Activated CD8-positive, alpha-beta memory T cell treated with anti-CD3 and anti-CD28 coated beads for 36 hours (primary cell): ENCODE data around the gene HBM. TPM values are rescaled to one million over a fixed set of nuclear protein-coding genes. Genes with fewer than 3 reads are reported as not detected.
"Not testable (repeated sequence)": the region's sequence is repeated elsewhere in the genome, so short reads cannot be mapped to it uniquely, and the experiment has no call there.

ENCODE experiments used
- CTCF ChIA-PET: fragments of 350-600 bp; sonication (Branson Sonifier 250); formaldehyde crosslinking; loops from one replicate; lab custom pipeline; 2021; ENCODE audit warnings: antibody characterized with exemption; lab: Charles Lee
- POLR2A ChIA-PET: fragments of 350-600 bp; sonication (Branson Sonifier 250); formaldehyde crosslinking; loops from one replicate; lab custom pipeline; 2021; ENCODE audit warnings: antibody characterized with exemption; lab: Charles Lee
- total RNA-seq, 2 experiments: library from RNA; stranded (reverse); gene quantifications; one replicate each; pipeline ENCODE4 v1.2.3, GENCODE V29; 2021

The HBM gene
- total RNA-seq, 2 experiments from 2014 or later, result not detected

- ChIA-PET CTCF (interaction anchor here (1.1 to 1.3 kb wide), 3 partner anchors 35 to 219 kb away, joined by 3 to 5 read pairs (median 4); no protein-coding TSS in a partner anchor), POLR2A (no interaction called here)
These were observed 23.3 kb upstream of the HBM start for GRCh38 chr16:142405-142967.

- ChIA-PET POLR2A (no interaction called here), CTCF (interaction anchor here (0.5 to 1.3 kb wide), 3 partner anchors 36 to 1817 kb away, joined by 3 to 5 read pairs (median 3); partner anchors contain the start of gene NDUFB10)
These were observed 22.7 kb upstream of the HBM start for GRCh38 chr16:143047-143446.

- POLR2A ChIA-PET, result no interaction called here
- CTCF ChIA-PET, result interaction anchor here (0.5 to 1.3 kb wide), 3 partner anchors 36 to 1816 kb away, joined by 3 to 5 read pairs (median 3); partner anchors contain the start of gene NDUFB10
These were observed 22.3 kb upstream of the HBM start for GRCh38 chr16:143456-143855.

GRCh38 chr16:144797-145252 is 21.0 kb upstream of the HBM start:
- POLR2A ChIA-PET, result no interaction called here
- CTCF ChIA-PET, result no interaction called here

- POLR2A ChIA-PET, result interaction anchor here (0.6 kb wide), 1 partner anchor 93 kb away, joined by 4 read pairs; the partner anchor contains the start of genes POLR3K and SNRNP25
- CTCF ChIA-PET, result no interaction called here
These were observed 19.1 kb upstream of the HBM start for GRCh38 chr16:146646-147045.

GRCh38 chr16:149024-149660 is 16.6 kb upstream of the HBM start:
- CTCF ChIA-PET, result no interaction called here
- POLR2A ChIA-PET, result interaction anchor here (0.7 kb wide), 1 partner anchor 78 kb away, joined by 3 read pairs; no protein-coding TSS in a partner anchor

- CTCF ChIA-PET, result no interaction called here
- POLR2A ChIA-PET, result interaction anchor here (0.6 kb wide), 1 partner anchor 13 kb away, joined by 3 read pairs; the partner anchor contains the start of gene HBM
These were observed 13.3 kb upstream of the HBM start, which contains the start of gene HBZ for GRCh38 chr16:152141-153128. TSS of gene HBZ (plus strand) at chr16:152644. CDS start at chr16:152910, 266 bp downstream.

- POLR2A ChIA-PET, result not testable (repeated sequence)
These were observed 12.7 kb upstream of the HBM start for GRCh38 chr16:153129-153521.

GRCh38 chr16:153550-154216 is 12.1 kb upstream of the HBM start:
- POLR2A ChIA-PET, CTCF ChIA-PET: not testable (repeated sequence)

More at GRCh38 chr16:153129-153521, 12.7 kb upstream of the HBM start:
- CTCF ChIA-PET, result not testable (repeated sequence)

- ChIA-PET POLR2A (no interaction called here), CTCF (no interaction called here)
These were observed 11.4 kb upstream of the HBM start for GRCh38 chr16:154217-155030.

- ChIA-PET CTCF (no interaction called here), POLR2A (no interaction called here)
These were observed 10.8 kb upstream of the HBM start for GRCh38 chr16:155031-155398.

GRCh38 chr16:159136-159849 is 6.5 kb upstream of the HBM start:
- ChIA-PET CTCF (no interaction called here), POLR2A (no interaction called here)

GRCh38 chr16:160242-160641 is 5.5 kb upstream of the HBM start:
- CTCF ChIA-PET, POLR2A ChIA-PET: not testable (repeated sequence)

- ChIA-PET CTCF (no interaction called here), POLR2A (no interaction called here)
These were observed 5.0 kb upstream of the HBM start for GRCh38 chr16:160691-161190.

GRCh38 chr16:162271-162991 is 3.3 kb upstream of the HBM start:
- CTCF ChIA-PET, result no interaction called here
- POLR2A ChIA-PET, result no interaction called here

- CTCF ChIA-PET, POLR2A ChIA-PET: not testable (repeated sequence)
These were observed 2.6 kb upstream of the HBM start for GRCh38 chr16:163139-163538.

GRCh38 chr16:163696-164095 is 2.1 kb upstream of the HBM start:
- POLR2A ChIA-PET, CTCF ChIA-PET: not testable (repeated sequence)
